Measurements from ENCODE around the gene PRSS1.
"Not testable (repeated sequence)": the region's sequence is repeated elsewhere in the genome, so short reads cannot be mapped to it uniquely, and the experiment has no call there.

The PRSS1 gene

DNA sequence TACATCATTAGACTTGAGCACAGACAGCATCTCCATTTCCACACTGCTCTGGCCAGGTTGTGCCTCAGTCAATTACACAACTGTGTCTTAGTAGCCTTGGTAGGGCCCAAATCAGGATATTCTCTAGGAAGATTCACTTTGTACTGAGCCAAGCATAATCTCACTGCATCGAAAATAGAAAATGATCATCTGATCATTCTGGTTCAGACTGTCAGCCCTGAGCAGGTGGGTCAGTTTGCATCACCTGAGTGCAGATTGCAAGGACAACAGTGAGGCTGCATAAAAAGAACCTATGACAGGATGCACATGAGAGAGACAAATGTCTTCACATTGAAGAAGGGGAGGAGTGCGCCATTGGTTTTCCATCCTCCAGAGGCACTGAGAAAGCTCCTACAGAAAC is 862 bp upstream of the PRSS1 start:
- not testable (repeated sequence) for DNase-seq

GRCh38 chr7:142750321-142750938 is 1.2 kb downstream of the PRSS1 start:
- no peak for DNase-seq

- not testable (repeated sequence) for DNase-seq
Observed at GRCh38 chr7:142751526-142752175, 2.4 kb downstream of the PRSS1 start.

GRCh38 chr7:142752376-142753225 is 3.3 kb downstream of the PRSS1 start:
- DNase-seq, result no peak

DNA sequence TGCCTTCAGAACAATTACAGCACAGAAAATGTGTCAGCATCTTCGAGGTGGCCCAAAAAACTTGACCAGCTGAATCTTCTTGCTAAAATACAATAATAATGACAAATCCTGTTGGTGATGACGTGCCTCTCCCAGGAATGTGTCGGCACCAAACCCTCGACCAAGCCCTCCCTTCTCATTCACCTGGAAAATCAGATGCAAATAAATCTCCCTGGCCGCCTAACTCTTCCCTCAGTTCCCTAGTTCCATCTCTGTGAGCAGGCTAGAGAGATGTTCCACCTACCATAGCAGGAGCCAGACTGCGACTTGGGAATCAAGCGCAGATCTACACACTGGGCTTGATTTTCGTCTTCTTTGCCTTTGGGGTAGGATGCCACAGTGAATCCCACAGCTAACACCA is 4.1 kb downstream of the PRSS1 start:
- DNase-seq, result no peak

DNA sequence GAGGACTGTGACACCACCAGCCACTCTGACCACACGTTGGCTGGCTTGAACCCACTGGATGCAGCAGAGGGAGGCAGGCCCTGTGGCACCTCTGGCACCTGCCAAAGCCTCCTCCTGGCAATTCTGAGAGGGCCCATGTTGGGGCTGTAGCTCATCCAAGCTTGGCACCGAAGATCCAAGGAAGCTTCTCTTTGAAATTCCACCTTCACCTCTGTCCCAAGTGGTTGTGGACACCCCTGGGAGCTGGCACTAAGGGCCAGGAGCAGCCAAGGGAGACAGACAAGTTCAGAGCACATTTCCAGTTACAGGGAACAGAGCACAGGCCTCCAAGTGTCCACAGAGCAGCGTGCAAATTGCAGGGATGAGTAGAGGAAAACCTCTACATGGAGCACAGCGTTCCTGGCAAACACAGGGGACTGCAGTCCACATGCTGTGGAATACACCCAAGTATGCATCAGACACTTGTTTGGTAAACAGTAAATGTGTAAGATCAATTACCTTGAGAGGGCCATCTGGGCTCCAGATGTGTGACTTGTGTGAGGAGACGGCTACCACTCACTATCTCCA is 4.7 kb downstream of the PRSS1 start:
- not testable (repeated sequence) for DNase-seq

DNA sequence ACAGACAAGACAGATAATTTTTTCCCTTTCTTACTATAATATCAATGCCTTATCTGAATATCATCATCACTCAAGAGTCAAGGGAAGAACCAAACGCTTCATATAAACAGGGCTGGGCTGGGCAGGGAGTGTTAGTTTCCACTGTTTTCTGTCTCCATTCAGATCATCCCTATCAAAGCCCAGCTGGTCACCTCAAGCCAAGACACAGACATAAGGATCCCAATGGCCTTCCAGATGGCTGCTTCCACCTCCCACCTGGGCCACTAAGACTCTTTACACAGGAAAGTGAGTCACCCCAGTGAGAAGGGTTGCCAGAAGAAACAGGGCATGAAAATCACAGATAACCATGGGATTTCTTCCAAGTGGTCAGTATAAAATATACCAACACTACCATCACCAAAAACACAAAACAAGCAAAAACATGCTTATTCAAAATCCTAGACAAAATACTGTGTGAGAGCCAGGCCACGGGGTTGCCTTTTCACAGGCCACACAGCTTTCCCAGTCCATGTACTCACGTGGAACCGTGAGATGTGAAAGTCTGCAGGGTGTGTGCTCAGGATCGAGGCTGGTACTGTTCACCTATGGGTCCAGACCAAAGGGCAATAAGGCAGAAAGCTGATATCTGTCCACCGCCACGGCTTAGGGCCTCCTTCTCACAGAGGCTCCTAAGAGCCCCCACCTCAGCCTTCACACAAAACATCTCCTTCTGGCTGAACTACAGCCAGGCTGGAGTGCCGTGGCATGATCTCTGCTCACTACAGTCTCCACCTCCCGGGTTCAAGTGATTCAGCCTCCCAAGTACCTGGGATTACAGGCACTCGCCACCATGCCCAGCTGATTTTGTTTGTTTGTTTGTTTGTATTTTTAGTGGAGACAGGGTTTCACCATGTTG is 5.7 kb downstream of the PRSS1 start:
- no peak for DNase-seq

DNA sequence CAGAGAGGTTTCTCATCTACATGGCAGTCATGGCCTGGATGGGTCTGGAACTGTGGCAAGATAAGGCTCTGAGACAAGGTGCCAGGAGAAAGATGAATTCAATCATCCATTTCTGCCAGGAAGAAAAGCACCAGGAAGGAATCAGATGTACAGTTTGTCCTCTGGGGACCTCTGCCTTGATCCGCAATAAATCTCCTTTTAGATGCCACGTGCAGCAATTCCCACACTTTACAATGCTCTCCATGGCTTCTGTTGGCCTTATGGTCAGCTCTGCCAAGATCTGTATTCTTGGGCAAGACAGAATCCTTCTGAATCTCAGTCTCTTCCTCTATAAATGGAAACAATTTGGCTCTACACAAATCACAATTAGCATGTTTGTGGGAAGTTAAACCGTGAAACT is 9.0 kb downstream of the PRSS1 start:
- DNase-seq, result not testable (repeated sequence)

DNA sequence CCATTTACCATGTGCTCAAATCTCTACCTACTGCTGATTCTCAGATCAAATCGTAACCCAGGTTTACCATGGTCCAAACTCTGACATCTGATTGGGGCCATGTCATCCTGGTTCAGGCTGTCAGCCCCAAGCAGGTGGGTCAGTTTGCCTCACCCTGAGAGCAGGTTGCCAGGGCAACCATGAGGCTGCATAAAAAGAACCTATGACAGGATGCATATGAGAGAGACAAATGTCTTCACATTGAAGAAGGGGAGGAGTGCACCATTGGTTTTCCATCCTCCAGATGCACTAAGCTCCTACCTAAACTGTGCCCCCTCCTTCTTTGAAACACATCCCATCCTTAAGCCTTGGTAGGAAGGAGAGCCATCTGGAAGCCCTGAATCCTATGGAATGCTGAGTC is 10.2 kb downstream of the PRSS1 start:
- DNase-seq, result no peak

DNA sequence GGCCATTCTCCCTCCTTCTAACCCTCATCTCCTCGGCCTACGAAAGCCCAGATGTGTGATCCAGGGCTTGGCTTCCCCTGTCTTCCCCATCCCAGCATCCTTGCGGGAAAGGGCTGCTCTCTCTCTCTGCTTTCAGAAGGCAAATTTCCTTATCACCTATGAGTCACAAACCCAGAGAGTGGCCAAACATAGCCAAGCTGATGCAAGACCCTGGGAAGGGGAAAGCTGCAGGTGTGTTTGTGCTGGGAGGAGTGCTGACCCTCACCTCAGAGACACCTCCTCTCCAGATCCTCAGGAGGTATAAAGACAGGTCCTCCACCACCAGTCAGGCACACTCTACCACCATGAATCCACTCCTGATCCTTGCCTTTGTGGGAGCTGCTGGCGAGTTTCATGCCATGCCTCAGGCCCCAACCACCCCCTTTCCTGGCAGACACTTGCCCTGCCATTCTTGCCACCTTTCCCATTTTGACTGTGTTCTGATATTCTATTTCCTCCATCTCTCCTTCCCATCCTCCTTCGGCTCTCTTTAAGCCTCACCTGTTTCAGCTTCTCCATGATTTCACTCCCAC is 10.9 kb downstream of the PRSS1 start:
- DNase-seq, result no peak

DNA sequence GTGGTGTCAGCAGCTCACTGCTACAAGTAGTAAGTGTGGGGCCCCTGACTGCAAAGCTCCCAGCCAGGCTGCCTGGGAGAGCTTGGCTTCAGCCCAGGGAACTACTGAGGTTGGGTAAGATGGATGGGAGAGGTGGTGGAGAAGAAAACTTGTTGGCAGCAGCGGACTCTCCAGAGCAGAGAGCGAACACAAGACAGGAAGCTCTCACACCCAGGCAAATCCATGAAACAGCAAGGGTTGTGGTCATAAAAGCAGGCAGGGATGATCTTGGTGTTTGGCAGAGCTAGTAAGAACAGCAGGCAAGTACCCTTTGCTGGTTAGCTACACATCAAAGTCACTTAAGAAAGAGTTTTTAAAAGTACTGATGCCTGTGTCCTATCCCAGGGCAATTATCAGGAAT is 12.3 kb downstream of the PRSS1 start:
- DNase-seq, result not testable (repeated sequence)

DNA sequence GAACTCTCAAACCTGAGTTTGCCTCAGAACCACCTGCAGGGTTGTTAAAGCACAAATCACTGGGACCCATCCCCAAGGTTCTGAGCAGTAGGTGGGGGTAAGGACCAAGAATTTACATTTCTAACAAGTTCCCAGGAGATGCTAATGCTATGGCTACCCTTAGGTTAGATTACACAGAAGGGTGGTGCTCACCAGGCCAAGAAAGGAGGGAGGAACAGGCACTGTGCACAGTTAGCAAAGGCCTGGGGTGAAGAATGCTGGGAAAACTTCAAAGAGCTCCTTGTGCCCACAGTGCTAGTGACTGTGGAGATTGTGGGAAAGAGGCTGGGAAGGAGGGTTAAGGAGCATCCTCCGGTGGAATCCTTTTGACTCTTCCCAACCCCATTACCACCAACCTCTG is 12.8 kb downstream of the PRSS1 start:
- DNase-seq, result no peak

- DNase-seq, result no peak
Observed at GRCh38 chr7:142767451-142767850, 18.2 kb downstream of the PRSS1 start.

GRCh38 chr7:142767861-142768260 is 18.6 kb downstream of the PRSS1 start:
- DNase-seq, result no peak

DNA sequence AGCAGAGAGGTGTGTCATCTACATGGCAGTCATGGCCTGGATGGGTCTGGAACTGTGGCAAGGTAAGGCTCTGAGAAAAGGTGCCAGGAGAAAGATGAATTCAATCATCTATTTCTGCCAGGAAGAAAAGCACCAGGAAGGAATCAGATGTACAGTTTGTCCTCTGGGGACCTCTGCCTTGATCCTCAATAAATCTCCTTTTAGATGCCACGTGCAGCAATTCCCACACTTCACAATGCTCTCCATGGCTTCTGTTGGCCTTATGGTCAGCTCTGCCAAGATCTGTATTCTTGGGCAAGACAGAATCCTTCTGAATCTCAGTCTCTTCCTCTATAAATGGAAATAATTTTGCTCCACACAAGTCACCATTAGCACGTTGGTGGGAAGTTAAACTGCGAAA is 19.6 kb downstream of the PRSS1 start:
- not testable (repeated sequence) for DNase-seq

DNA sequence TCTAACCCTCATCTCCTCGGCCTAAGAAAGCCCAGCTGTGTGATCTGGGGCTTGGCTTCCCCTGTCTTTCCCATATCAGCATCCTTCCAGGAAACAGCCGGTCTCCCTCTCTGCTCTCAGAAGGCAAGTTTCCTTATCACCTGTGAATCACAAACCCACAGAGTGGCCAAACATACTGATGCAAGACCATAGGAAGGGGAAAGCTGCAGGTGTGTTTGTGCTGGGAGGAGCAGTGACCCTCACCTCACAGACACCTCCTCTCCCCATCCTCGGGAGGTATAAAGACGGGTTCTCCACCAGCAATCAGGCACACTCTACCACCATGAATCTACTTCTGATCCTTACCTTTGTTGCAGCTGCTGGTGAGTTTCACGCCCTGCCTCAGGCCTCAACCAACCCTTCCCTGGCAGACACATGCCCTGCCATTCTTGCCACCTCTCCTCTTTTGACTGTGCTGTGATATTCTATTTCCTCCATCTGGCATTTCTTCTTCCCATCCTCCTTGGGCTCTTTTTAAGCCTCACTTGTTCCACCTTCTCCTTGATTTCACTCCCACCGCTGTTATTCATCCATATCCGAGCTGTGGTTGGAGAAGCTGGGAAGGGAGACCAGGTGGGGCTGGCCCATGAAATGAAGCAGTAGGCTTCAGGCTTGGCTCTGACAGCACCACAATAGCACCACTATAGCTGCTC is 21.5 kb downstream of the PRSS1 start, which contains the start of gene PRSS2:
Gene PRSS2 (plus strand): TSS at position 310 of the 692 bp plus-strand sequence. CDS start 13 bp downstream, at position 323.
- no peak for DNase-seq

DNA sequence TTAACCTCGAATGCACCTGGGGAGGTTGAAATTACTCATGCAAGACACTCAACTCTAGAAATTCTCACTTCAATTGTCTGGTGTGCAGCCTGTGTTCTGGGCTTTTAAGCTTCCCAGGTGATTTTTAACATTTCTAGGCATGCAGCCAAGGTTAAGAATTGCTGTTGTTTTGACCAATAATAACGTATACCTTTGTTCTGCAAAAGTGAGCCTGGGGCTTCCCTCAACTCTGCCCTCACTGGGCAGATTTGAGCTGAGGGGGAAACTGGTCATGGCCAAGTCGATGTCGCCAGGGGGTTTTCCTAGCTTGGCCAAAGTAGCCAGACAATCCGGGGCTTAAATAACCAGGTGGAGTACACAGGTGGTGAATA is 22.1 kb downstream of the PRSS1 start:
- DNase-seq, result no peak

DNA sequence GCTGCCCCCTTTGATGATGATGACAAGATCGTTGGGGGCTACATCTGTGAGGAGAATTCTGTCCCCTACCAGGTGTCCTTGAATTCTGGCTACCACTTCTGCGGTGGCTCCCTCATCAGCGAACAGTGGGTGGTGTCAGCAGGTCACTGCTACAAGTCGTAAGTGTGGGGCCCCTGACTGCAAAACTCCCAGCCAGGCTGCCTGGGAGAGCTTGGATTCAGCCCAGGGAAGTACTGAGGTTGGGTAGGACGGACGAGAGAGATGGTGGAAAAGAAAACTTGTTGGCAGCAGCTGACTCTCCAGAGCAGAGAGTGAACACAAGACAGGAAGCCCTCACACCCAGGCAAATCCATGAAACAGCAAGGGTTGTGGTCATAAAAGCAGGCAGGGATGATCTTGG is 22.8 kb downstream of the PRSS1 start:
- DNase-seq, result no peak

- DNase-seq, result no peak
Observed at GRCh38 chr7:142772673-142773072, 23.4 kb downstream of the PRSS1 start.

- no peak for DNase-seq
Observed at GRCh38 chr7:142773230-142773629, 24.0 kb downstream of the PRSS1 start.

GRCh38 chr7:142773937-142774744 is 24.9 kb downstream of the PRSS1 start:
- DNase-seq, result no peak

Data from activated CD8-positive, alpha-beta memory T cell treated with anti-CD3 and anti-CD28 coated beads for 24 hours (primary cell).